Mesendoderm (in vitro differentiated cells): ENCODE data around the gene CCL5.
A peak's percentile ranks its signal among the peaks of the same experiment; 100 is the strongest.

ENCODE experiments used
- DNase-seq: peaks from one replicate; pipeline ENCODE4 v3.0.0; 2013
- H2AK5ac ChIP-seq: 2 replicates; pipeline ENCODE4 v1.6.1; 2013; ENCODE audit warnings: low read length, inconsistent platforms
- H2BK120ac ChIP-seq: 2 replicates; pipeline ENCODE4 v1.6.1; 2013; ENCODE audit warnings: low read depth, mild to moderate bottlenecking, low read length, moderate library complexity, mixed read lengths
- H2BK15ac ChIP-seq: replicated peaks from 2 replicates; pipeline ENCODE4 v1.6.1; 2013; ENCODE audit warnings: low read depth, mild to moderate bottlenecking, moderate library complexity
- H2BK5ac ChIP-seq: 2 replicates; pipeline ENCODE4 v1.6.1; 2013; ENCODE audit warnings: low read length, inconsistent platforms
- H3K18ac ChIP-seq: 2 replicates; pipeline ENCODE4 v1.6.1; 2013; ENCODE audit warnings: mild to moderate bottlenecking, low read length, mixed read lengths
- H3K23ac ChIP-seq: one replicate; pipeline ENCODE4 v1.6.1; 2013; ENCODE audit warnings: low read length
- H3K27ac ChIP-seq: 2 replicates; pipeline ENCODE4 v1.5.1; 2013; ENCODE audit warnings: low read depth, mild to moderate bottlenecking, inconsistent platforms, low read length, moderate library complexity
- H3K27me3 ChIP-seq: 2 replicates; pipeline ENCODE4 v1.6.1; 2013; ENCODE audit warnings: low read length, control low read depth, mild to moderate bottlenecking, inconsistent platforms; ENCODE audit not compliant: insufficient read depth, poor library complexity
- H3K36me3 ChIP-seq: 2 replicates; pipeline ENCODE4 v1.6.1; 2013; ENCODE audit warnings: low read length, inconsistent platforms; ENCODE audit not compliant: control insufficient read depth, insufficient read depth
- H3K4ac ChIP-seq: one replicate; pipeline ENCODE4 v1.6.1; 2013; ENCODE audit warnings: low read depth, mild to moderate bottlenecking, low read length, moderate library complexity
- H3K4me1 ChIP-seq: 2 replicates; pipeline ENCODE4 v1.6.1; 2013; ENCODE audit warnings: low read depth, low read length, inconsistent platforms; ENCODE audit not compliant: control insufficient read depth
- H3K4me2 ChIP-seq: 2 replicates; pipeline ENCODE4 v1.6.1; 2013; ENCODE audit warnings: low read length
- H3K4me3 ChIP-seq: 2 replicates; pipeline ENCODE4 v1.5.1; 2013; ENCODE audit warnings: mild to moderate bottlenecking, low read length
- H3K56ac ChIP-seq: one replicate; pipeline ENCODE4 v1.6.1; 2013; ENCODE audit warnings: low read length
- H3K79me1 ChIP-seq: 2 replicates; pipeline ENCODE4 v1.6.1; 2013; ENCODE audit warnings: low read length, inconsistent platforms
- H3K79me2 ChIP-seq: 2 replicates; pipeline ENCODE4 v1.6.1; 2013; ENCODE audit warnings: mild to moderate bottlenecking, low read length; ENCODE audit not compliant: control insufficient read depth, insufficient read depth
- H3K9ac ChIP-seq: 2 replicates; pipeline ENCODE4 v1.6.1; 2013; ENCODE audit warnings: low read length, inconsistent platforms
- H4K5ac ChIP-seq: one replicate; pipeline ENCODE4 v1.6.1; 2013; ENCODE audit warnings: low read length
- H4K8ac ChIP-seq: one replicate; pipeline ENCODE4 v1.6.1; 2013; ENCODE audit warnings: low read depth, mild to moderate bottlenecking, control low read depth, low read length, moderate library complexity
- WGBS: extraction: QIAGEN DNeasy Blood & Tissue Kit; methylation state at CpG from one replicate; pipeline ENCODE4 v1.1.7; 2013; ENCODE audit warnings: low lambda C conversion rate, missing lambda C conversion rate; ENCODE audit not compliant: insufficient coverage; ENCODE audit errors: extremely low coverage; 5-methylcytosine and 5-hydroxymethylcytosine counted together

The CCL5 gene

GRCh38 chr17:35917519-35918213 is 37.5 kb upstream of the CCL5 start:
- Histone ChIP-seq H3K27me3 (no peaks in the 10 kb centered on the region), H3K27ac (no peak overlapping the region), H2BK120ac (no peak overlapping the region), H4K5ac (no peak overlapping the region), H2AK5ac (no peak overlapping the region), H3K4ac (no peak overlapping the region), H3K9ac (no peak overlapping the region), H3K4me2 (no peak overlapping the region), H3K79me2 (no peaks in the 10 kb centered on the region), H2BK15ac (no peak overlapping the region), H3K79me1 (no peaks in the 10 kb centered on the region), H3K18ac (no peak overlapping the region), H2BK5ac (no peak overlapping the region), H3K4me1 (no peaks in the 10 kb centered on the region), H4K8ac (no peak overlapping the region), H3K4me3 (no peak overlapping the region), H3K56ac (no peak overlapping the region), H3K23ac (no peak overlapping the region), H3K36me3 (no peaks in the 10 kb centered on the region)
- no peak for DNase-seq
- WGBS: no CpG with 5 or more reads among the region's 29 CpGs

DNA sequence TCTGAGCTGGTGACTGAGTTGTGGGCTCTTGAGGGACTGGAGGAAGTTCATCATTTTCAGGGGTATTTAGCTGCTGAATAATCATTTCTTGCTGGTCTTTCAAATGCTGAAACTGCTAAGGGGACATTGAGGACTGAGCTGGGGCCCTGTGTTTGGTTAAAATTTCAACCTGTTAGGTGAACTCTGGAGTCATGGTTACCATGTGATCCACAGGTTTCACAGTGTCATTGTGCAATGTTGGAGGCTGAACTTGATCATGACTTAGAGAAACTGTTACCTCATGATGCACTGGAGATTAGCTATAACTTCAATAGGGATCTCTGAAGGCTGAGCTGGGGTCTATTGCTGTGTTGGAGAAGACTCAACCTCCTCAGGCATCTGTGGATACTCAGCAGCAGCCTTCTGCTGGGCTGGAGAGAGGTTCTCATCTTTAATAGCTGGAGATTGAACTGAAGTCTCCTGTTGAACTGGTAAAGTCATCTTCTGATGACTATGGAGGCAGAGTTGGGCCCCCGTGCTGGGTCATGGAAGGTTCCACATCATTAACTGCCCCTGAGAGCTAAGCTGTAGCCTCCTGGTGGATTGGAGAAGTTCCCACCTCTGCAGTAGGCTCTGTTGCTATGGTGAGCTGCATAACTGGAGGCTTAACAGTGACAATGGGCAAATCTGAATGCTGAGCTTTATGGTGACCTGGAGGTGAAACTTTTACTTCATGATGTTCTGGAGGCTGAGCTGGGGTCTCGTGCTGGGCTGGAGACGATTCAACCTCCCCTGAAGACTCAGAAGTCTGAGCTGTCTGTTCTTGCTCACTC is 35.2 kb upstream of the CCL5 start:
- Histone ChIP-seq H3K4me1 (no peaks in the 10 kb centered on the region), H2BK5ac (no peak overlapping the region), H3K36me3 (no peaks in the 10 kb centered on the region), H3K56ac (no peak overlapping the region), H2BK120ac (no peak overlapping the region), H4K5ac (no peak overlapping the region), H2AK5ac (no peak overlapping the region), H2BK15ac (no peak overlapping the region), H4K8ac (no peak overlapping the region), H3K4ac (no peak overlapping the region), H3K23ac (no peak overlapping the region), H3K18ac (no peak overlapping the region), H3K27me3 (no peaks in the 10 kb centered on the region), H3K9ac (no peak overlapping the region), H3K79me2 (no peaks in the 10 kb centered on the region), H3K4me3 (no peak overlapping the region), H3K79me1 (no peaks in the 10 kb centered on the region), H3K27ac (no peak overlapping the region), H3K4me2 (no peak overlapping the region)
- WGBS: no CpG with 5 or more reads among the region's 3 CpGs
- DNase-seq: peak; percentile 19

GRCh38 chr17:35914354-35914753 is 34.2 kb upstream of the CCL5 start:
- H4K5ac ChIP-seq: no peak overlapping the region
- H3K4ac ChIP-seq: no peak overlapping the region
- no peaks in the 10 kb centered on the region for H3K79me2 ChIP-seq
- H3K23ac ChIP-seq: no peak overlapping the region
- DNase-seq: no peak
- H3K27me3 ChIP-seq: no peaks in the 10 kb centered on the region
- no peak overlapping the region for H3K18ac ChIP-seq
- H3K4me1 ChIP-seq: no peaks in the 10 kb centered on the region
- H3K79me1 ChIP-seq: no peaks in the 10 kb centered on the region
- no peak overlapping the region for H3K9ac ChIP-seq
- no peaks in the 10 kb centered on the region for H3K36me3 ChIP-seq
- H3K4me3 ChIP-seq: no peak overlapping the region
- no peak overlapping the region for H3K27ac ChIP-seq
- H2BK120ac ChIP-seq: no peak overlapping the region
- H2BK5ac ChIP-seq: no peak overlapping the region
- no peak overlapping the region for H2BK15ac ChIP-seq
- no peak overlapping the region for H4K8ac ChIP-seq
- H3K4me2 ChIP-seq: no peak overlapping the region
- H3K56ac ChIP-seq: no peak overlapping the region
- no peak overlapping the region for H2AK5ac ChIP-seq
- no CpG with 5 or more reads among the region's 1 CpG for WGBS

- no peaks in the 10 kb centered on the region for H3K27me3 ChIP-seq
- H2BK5ac ChIP-seq: no peak overlapping the region
- no peak overlapping the region for H3K18ac ChIP-seq
- WGBS: no CpG with 5 or more reads among the region's 4 CpGs
- no peak for DNase-seq
- H2BK120ac ChIP-seq: no peak overlapping the region
- H4K8ac ChIP-seq: no peak overlapping the region
- H3K27ac ChIP-seq: no peak overlapping the region
- H3K4me3 ChIP-seq: no peak overlapping the region
- no peak overlapping the region for H3K4me2 ChIP-seq
- no peak overlapping the region for H2BK15ac ChIP-seq
- no peak overlapping the region for H3K9ac ChIP-seq
- no peaks in the 10 kb centered on the region for H3K79me1 ChIP-seq
- H3K36me3 ChIP-seq: no peaks in the 10 kb centered on the region
- no peak overlapping the region for H3K56ac ChIP-seq
- no peak overlapping the region for H4K5ac ChIP-seq
- H3K23ac ChIP-seq: no peak overlapping the region
- H2AK5ac ChIP-seq: no peak overlapping the region
- no peaks in the 10 kb centered on the region for H3K79me2 ChIP-seq
- H3K4ac ChIP-seq: no peak overlapping the region
- no peaks in the 10 kb centered on the region for H3K4me1 ChIP-seq
Observed at GRCh38 chr17:35913609-35914008, 33.4 kb upstream of the CCL5 start.

GRCh38 chr17:35912942-35913341 is 32.8 kb upstream of the CCL5 start:
- H2BK5ac ChIP-seq: no peak overlapping the region
- H2BK120ac ChIP-seq: no peak overlapping the region
- no peak overlapping the region for H3K23ac ChIP-seq
- no peak overlapping the region for H4K8ac ChIP-seq
- WGBS: no CpG with 5 or more reads among the region's 2 CpGs
- no peak overlapping the region for H3K27ac ChIP-seq
- H3K4me2 ChIP-seq: no peak overlapping the region
- H3K4ac ChIP-seq: no peak overlapping the region
- no peaks in the 10 kb centered on the region for H3K27me3 ChIP-seq
- H3K36me3 ChIP-seq: no peaks in the 10 kb centered on the region
- no peak overlapping the region for H4K5ac ChIP-seq
- no peaks in the 10 kb centered on the region for H3K79me2 ChIP-seq
- no peak overlapping the region for H2BK15ac ChIP-seq
- no peaks in the 10 kb centered on the region for H3K79me1 ChIP-seq
- no peak overlapping the region for H3K4me3 ChIP-seq
- no peak overlapping the region for H3K9ac ChIP-seq
- no peaks in the 10 kb centered on the region for H3K4me1 ChIP-seq
- no peak for DNase-seq
- H2AK5ac ChIP-seq: no peak overlapping the region
- H3K18ac ChIP-seq: no peak overlapping the region
- H3K56ac ChIP-seq: no peak overlapping the region
